H1 (cell line): ENCODE data around the gene NEU4. TPM values are rescaled to one million over a fixed set of nuclear protein-coding genes. Genes with fewer than 3 reads are reported as not detected.

ENCODE experiments used
- EP300 ChIP-seq, 2 experiments: IDR thresholded peaks; 1 replicate in 1 of 2; 2 replicates in 1 of 2; pipeline ENCODE4 v1.6.1; 2011 to 2012; ENCODE audit warnings: low read depth in 2 of 2, low read length in 2 of 2, mild to moderate bottlenecking in 2 of 2, borderline replicate concordance in 1 of 2, inconsistent platforms in 1 of 2, moderate library complexity in 1 of 2
- FOSL1 ChIP-seq: IDR thresholded peaks from 2 replicates; pipeline ENCODE4 v1.6.1; 2011; ENCODE audit warnings: mild to moderate bottlenecking, low read depth, low read length, moderate library complexity; ENCODE audit not compliant: insufficient read depth
- MAFK ChIP-seq: IDR thresholded peaks from 2 replicates; pipeline ENCODE4 v1.6.1; 2012; ENCODE audit warnings: low read depth, mild to moderate bottlenecking, improper control_type of control experiment, low read length
- NRF1 ChIP-seq: IDR thresholded peaks from 2 replicates; pipeline ENCODE4 v1.6.1; 2011; ENCODE audit warnings: mild to moderate bottlenecking, low read depth, low read length, improper control_type of control experiment
- SIRT6 ChIP-seq: IDR thresholded peaks from one replicate; pipeline ENCODE4 v1.7.1; 2012; ENCODE audit warnings: low read length, inconsistent platforms
- SRF ChIP-seq: IDR thresholded peaks from 2 replicates; pipeline ENCODE4 v1.6.1; 2011; ENCODE audit warnings: mild to moderate bottlenecking, low read depth, low read length, moderate library complexity
- TAF7 ChIP-seq: optimal IDR thresholded peaks from 2 replicates; pipeline ENCODE3; 2011; ENCODE audit warnings: low read depth, mild to moderate bottlenecking, inconsistent platforms, low read length, moderate library complexity, borderline replicate concordance
- polyA plus RNA-seq, 7 experiments: library from polyadenylated mRNA; depleted of rRNA in 3 of 7; stranded (reverse) in 5 of 7; unstranded in 2 of 7; fragments of >200 nt in 5 of 7; fragments of 200-250 nt in 2 of 7; gene quantifications; 1 replicate in 5 of 7; 2 replicates in 1 of 7; 4 replicates in 1 of 7; pipeline versions ENCODE4 v1.2.1 to v1.2.3, GENCODE V29; 2011 to 2013; ENCODE audit warnings: missing spikeins in 2 of 7, mixed read lengths in 2 of 7
- total RNA-seq: library from RNA; stranded (reverse); fragmentation: NEBNext Ultra II Directional; extraction: Animal tissue kit (Norgen Biotek cat#: 25700); gene quantifications from 2 replicates; pipeline ENCODE4 v1.2.1, GENCODE V29; 2021

The NEU4 gene
- total and polyA plus RNA-seq, 2 of the 8 experiments (the other 6 are each of a cell fraction or from before 2014, with no cell fraction given) = 0.32 to 0.50 TPM

DNA sequence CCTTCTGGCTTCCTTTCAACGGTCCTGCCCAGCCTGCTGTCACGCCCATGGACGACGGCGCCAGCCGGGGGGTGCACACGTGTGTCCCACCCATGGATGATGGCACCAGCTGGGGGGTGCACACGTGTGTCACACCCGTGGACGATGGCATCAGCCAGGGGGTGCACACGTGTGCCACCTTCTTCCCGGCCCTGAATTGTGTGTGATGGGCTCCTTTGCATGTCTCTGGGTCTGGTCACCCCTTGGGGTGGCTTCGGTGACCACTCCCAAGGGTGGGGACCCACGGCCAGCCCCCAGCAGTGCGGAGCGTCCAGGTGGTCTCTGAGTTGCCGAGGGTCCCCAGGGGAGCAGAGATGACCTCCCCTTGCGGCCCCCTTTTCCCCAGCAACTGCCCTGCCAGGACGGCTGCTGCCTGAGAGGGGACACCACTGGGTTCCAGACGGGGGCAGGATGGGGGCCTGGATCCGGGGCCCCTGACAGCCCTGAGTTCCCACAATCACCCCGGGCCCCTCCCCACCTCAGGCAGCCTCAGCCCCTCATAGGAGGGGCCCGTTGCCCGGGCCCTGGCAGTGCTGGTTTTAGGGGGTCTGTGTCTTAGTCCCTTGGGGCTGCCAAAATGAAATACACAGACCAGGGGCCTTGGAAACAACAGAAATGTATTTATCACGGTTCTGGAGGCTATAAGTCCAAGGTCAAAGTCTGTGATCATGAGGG lies 9.4 kb downstream of the NEU4 start (continued):
- TF ChIP-seq EP300 (IDR thresholded peaks at IDR 0.05; ENCODE audit: borderline replicate concordance in 1 of 2, low read depth in 2 of 2, low read length in 2 of 2) (no peak), NRF1 (no peak), MAFK (no peak), SIRT6 (no peak), TAF7 (no peak), SRF (no peak), FOSL1 (no peak)
